CD4-positive, alpha-beta T cell (primary cell): ENCODE measurements around the gene LNX1. TPM values are rescaled to one million over a fixed set of nuclear protein-coding genes. Genes with fewer than 3 reads are reported as not detected.

ENCODE experiments used
- ATAC-seq: fragments of 200-7000 bp; cut with Tn5 transposase; one replicate; pipeline ENCODE4 v1.10.0; 2022; ENCODE audit warnings: mild to moderate bottlenecking; ENCODE audit not compliant: poor library complexity
- CTCF ChIA-PET: fragments of 350-600 bp; sonication (Branson Sonifier 250); formaldehyde crosslinking; loops from one replicate; lab custom pipeline; 2021; ENCODE audit warnings: antibody characterized with exemption, inconsistent platforms; lab: Charles Lee
- POLR2A ChIA-PET: fragments of 350-600 bp; sonication (Branson Sonifier 250); formaldehyde crosslinking; loops from one replicate; lab custom pipeline; 2021; ENCODE audit warnings: antibody characterized with exemption, inconsistent platforms; lab: Charles Lee
- DNase-seq, 14 experiments: peaks; one replicate each; pipeline ENCODE4 v3.0.0-alpha.2; 2013 to 2020; ENCODE audit warnings: mixed read lengths in 2 of 14
- H3K27ac ChIP-seq, 2 donors: one replicate each; pipeline versions ENCODE4 v1.5.1 to v1.7.0; 2013; ENCODE audit warnings: low read length in 2 of 2, low read depth in 1 of 2, mild to moderate bottlenecking in 1 of 2
- H3K27me3 ChIP-seq, 2 experiments: 1 replicate in 1 of 2; 2 replicates in 1 of 2; pipeline versions ENCODE4 v1.6.1 to v1.7.0; 2013; ENCODE audit warnings: low read length in 2 of 2, control low read depth in 1 of 2, mild to moderate bottlenecking in 1 of 2, moderate library complexity in 1 of 2; ENCODE audit not compliant: insufficient read depth in 2 of 2, control insufficient read depth in 1 of 2
- H3K36me3 ChIP-seq: one replicate; pipeline ENCODE4 v1.6.1; 2013; ENCODE audit warnings: low read length, control low read depth; ENCODE audit not compliant: insufficient read depth
- H3K4me1 ChIP-seq: one replicate; pipeline ENCODE4 v1.6.1; 2013; ENCODE audit warnings: low read length, control low read depth; ENCODE audit not compliant: insufficient read depth
- H3K4me3 ChIP-seq: one replicate; pipeline ENCODE4 v1.5.1; 2013; ENCODE audit warnings: mild to moderate bottlenecking, low read length, moderate library complexity
- H3K9me3 ChIP-seq, 2 experiments: 1 replicate in 1 of 2; 2 replicates in 1 of 2; pipeline versions ENCODE4 v1.6.1 to v1.7.0; 2013; ENCODE audit warnings: low read length in 2 of 2, mild to moderate bottlenecking in 2 of 2, control low read depth in 1 of 2, moderate library complexity in 1 of 2; ENCODE audit not compliant: control insufficient read depth in 1 of 2, insufficient read depth in 1 of 2
- H3K27ac Mint-ChIP-seq: one replicate; pipeline ENCODE4 v1.8.0; 2020; ENCODE audit warnings: mixed read lengths
- H3K27me3 Mint-ChIP-seq: one replicate; pipeline ENCODE4 v1.8.0; 2021; ENCODE audit warnings: mixed read lengths
- H3K36me3 Mint-ChIP-seq: one replicate; pipeline ENCODE4 v1.8.0; 2021; ENCODE audit warnings: low read depth, mixed read lengths
- H3K4me1 Mint-ChIP-seq: one replicate; pipeline ENCODE4 v1.8.0; 2021; ENCODE audit warnings: low read depth, mixed read lengths
- H3K4me3 Mint-ChIP-seq: one replicate; pipeline ENCODE4 v1.8.0; 2020; ENCODE audit warnings: mild to moderate bottlenecking, mixed read lengths
- H3K9me3 Mint-ChIP-seq: one replicate; pipeline ENCODE4 v1.8.0; 2020; ENCODE audit warnings: mixed read lengths
- CTCF ChIP-seq: fragments of 200-600 bp; IDR thresholded peaks from one replicate; pipeline ENCODE4 v1.8.0; 2022; ENCODE audit warnings: antibody characterized with exemption, mild to moderate bottlenecking
- intact Hi-C, 2 experiments: fragments of 100-400 bp; cut with DNase I in 1 of 2; cut with micrococcal nuclease in 1 of 2; formaldehyde crosslinking; loops; one replicate each; pipeline versions ENCODE4 v1.15.1 to v1.9.0; 2023 to 2025; cut with DNase I, micrococcal nuclease
- total RNA-seq, 174 experiments: library from RNA in 2 of 174; stranded (reverse) in 2 of 174; gene quantifications; one replicate each; pipeline ENCODE4 v1.2.3 and lab custom pipeline; 2021 to 2026

Gene LNX1
- total RNA-seq, 2 experiments from 2014 or later: not detected

GRCh38 chr4:53552711-53553110, 38.6 kb downstream of the LNX1 start:
- CTCF ChIA-PET: no interaction called here
- intact Hi-C loops: no loop called here

GRCh38 chr4:53551958-53552357, 39.3 kb downstream of the LNX1 start:
- Mint-ChIP-seq H3K36me3 (no peaks in the 10 kb centered on the region), H3K4me3 (no peak overlapping the region), H3K27ac (no peak overlapping the region), H3K9me3 (peaks cover 2% of the 10 kb centered on the region), H3K4me1 (no peaks in the 10 kb centered on the region), H3K27me3 (peaks cover 14% of the 10 kb centered on the region)
- CTCF ChIA-PET: no interaction called here
- Histone ChIP-seq H3K27me3 (peaks cover 0 to 1% of the 10 kb centered on the region in 2 experiments), H3K4me1 (no peaks in the 10 kb centered on the region), H3K27ac (no peak overlapping the region), H3K9me3 (peaks cover 0 to 3% of the 10 kb centered on the region in 2 experiments), H3K4me3 (no peak overlapping the region), H3K36me3 (no peaks in the 10 kb centered on the region)
- intact Hi-C loops: no loop called here
- no peak for TF ChIP-seq CTCF
- no peak for ATAC-seq
- POLR2A ChIA-PET: no interaction called here
- no peak for DNase-seq

More at GRCh38 chr4:53552711-53553110, 38.6 kb downstream of the LNX1 start:
- H3K27me3 Mint-ChIP-seq: peaks cover 6% of the 10 kb centered on the region
- POLR2A ChIA-PET: no interaction called here
- no peak overlapping the region for H3K27ac ChIP-seq
- H3K4me3 ChIP-seq: no peak overlapping the region
- ATAC-seq (no peak), DNase-seq (no peak)
- H3K9me3 Mint-ChIP-seq: peaks cover 2% of the 10 kb centered on the region
- H3K4me1 ChIP-seq: no peaks in the 10 kb centered on the region
- H3K36me3 ChIP-seq: no peaks in the 10 kb centered on the region
- H3K4me3 Mint-ChIP-seq: no peak overlapping the region
- H3K36me3 Mint-ChIP-seq: no peaks in the 10 kb centered on the region
- H3K4me1 Mint-ChIP-seq: no peaks in the 10 kb centered on the region
- peaks cover 0 to 3% of the 10 kb centered on the region in 2 experiments for H3K27me3 ChIP-seq
- no peak overlapping the region for H3K27ac Mint-ChIP-seq
- H3K9me3 ChIP-seq: peaks cover 0 to 3% of the 10 kb centered on the region in 2 experiments
- no peak for TF ChIP-seq CTCF

- no peak for DNase-seq
- H3K9me3 ChIP-seq: peaks cover 0 to 3% of the 10 kb centered on the region in 2 experiments
- peaks cover 0 to 5% of the 10 kb centered on the region in 2 experiments for H3K27me3 ChIP-seq
- CTCF ChIA-PET: no interaction called here
- Mint-ChIP-seq H3K27ac (no peak overlapping the region), H3K4me3 (no peak overlapping the region), H3K9me3 (peaks cover 2% of the 10 kb centered on the region), H3K4me1 (no peaks in the 10 kb centered on the region), H3K27me3 (peaks cover 17% of the 10 kb centered on the region), H3K36me3 (no peaks in the 10 kb centered on the region)
- TF ChIP-seq CTCF: no peak
- intact Hi-C loops: no loop called here
- POLR2A ChIA-PET: interaction anchor here (0.5 kb wide), 1 partner anchor 390 kb away, joined by 4 read pairs; no protein-coding TSS in a partner anchor
- no peaks in the 10 kb centered on the region for H3K4me1 ChIP-seq
- no peak overlapping the region for H3K4me3 ChIP-seq
- H3K27ac ChIP-seq: no peak overlapping the region
- H3K36me3 ChIP-seq: no peaks in the 10 kb centered on the region
- no peak for ATAC-seq
Measured at GRCh38 chr4:53551281-53551864, 39.9 kb downstream of the LNX1 start.
